ENCODE measurements around the gene ZNF841.

The ZNF841 gene

DNA sequence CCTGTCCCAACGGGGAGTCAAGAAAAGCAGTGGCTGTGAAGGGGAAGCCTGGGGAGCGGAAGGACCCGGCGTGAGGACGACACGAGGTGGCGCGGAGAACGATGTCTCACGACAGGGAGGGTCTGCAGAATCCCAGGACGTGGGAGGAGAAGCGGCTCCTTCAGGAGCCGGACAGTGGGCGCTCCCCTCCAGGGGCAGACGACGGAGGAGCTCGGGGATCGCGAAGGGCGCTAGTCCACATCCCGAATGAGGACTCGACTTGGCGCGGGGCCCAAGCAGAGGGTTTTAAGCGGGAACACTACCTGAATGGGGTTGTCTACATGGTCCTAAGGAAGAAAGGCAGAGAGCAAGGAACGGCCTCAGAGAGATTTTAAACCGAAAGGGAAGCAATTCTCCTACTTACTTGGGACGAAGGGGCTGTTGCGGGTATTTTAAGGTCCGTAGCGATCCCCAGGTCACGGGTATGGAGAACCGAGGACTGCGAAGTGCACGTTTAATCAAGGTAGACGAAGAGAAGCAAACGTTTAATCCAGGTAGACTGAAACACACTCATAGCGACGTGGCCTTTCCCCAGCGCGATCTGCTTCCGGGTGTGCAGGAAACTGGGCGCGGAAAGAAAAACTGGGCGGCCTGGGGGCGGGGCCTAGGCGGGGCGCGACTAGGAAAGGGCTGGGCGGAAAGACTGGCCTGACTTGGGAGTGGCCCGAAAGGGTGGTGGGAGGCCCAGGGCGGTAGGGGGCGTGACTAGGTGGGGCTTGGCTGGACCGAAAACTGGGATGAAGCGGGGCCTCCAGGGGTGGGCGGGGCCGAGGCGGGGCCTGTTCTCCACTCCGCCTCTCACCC lies at the start of gene ZNF841:
Gene ZNF841, minus strand, starts transcription at position 594 of the 843 bp plus-strand sequence. CDS start 10,964 bp downstream, outside the sequence.
- peak; percentile 77 for DNase-seq (ENCODE audit: low read depth, low spot score)
- H3K27ac ChIP-seq = peak within 1 kb of the TSS; percentile 95

DNA sequence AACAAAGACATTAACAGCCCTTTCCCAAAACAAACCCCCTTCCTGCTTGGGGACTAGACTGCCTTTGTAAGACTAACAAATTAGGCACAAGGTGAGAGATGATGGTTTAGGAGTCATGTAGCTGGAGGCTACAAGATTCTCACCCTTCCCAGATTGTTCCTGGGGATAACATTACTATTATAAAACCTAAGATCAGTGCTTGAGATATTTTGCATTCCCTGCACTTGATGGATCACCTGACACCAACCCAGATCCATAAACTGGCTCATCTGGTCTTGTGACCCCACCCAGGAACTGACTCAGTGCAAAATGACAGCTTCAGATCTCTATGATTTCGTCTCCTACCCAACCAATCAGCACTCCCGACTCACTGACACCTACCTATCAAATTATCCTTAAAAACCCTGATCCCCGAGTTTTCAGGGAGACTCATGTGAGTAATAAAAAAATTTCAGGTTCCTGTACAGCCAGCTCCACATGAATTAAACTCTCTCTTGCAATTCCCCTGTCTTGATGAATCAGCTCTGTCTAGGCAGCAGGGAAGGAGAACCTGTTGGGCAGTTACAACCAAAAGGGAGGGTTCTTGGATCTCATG lies 46.5 kb upstream of the ZNF841 start:
- DNase-seq (ENCODE audit: low read depth, low spot score) = peak; percentile 96
- peak overlapping the region; percentile 80 for H3K27ac ChIP-seq

DNA sequence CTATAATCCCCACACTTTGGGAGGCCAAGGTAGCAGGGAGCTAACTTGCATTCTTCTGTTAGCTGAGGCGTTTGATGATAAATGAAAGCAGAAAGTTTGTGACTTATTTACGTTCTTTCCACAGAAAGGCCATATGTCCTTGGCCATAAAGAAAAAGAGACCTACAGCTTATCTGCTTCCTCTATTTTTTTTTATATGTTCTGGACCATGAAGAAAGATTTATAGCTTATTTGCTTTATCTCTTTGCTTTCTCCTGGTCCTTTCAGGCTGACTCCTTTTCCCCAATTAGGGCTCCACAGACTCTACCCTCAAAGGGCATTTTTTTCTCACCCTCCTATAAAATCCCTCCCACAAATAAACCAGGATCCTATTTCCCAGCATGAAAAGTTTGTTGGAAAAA lies 45.6 kb upstream of the ZNF841 start:
- peak overlapping the region; percentile 80 for H3K27ac ChIP-seq
- no peak for DNase-seq (ENCODE audit: low read depth, low spot score)

DNA sequence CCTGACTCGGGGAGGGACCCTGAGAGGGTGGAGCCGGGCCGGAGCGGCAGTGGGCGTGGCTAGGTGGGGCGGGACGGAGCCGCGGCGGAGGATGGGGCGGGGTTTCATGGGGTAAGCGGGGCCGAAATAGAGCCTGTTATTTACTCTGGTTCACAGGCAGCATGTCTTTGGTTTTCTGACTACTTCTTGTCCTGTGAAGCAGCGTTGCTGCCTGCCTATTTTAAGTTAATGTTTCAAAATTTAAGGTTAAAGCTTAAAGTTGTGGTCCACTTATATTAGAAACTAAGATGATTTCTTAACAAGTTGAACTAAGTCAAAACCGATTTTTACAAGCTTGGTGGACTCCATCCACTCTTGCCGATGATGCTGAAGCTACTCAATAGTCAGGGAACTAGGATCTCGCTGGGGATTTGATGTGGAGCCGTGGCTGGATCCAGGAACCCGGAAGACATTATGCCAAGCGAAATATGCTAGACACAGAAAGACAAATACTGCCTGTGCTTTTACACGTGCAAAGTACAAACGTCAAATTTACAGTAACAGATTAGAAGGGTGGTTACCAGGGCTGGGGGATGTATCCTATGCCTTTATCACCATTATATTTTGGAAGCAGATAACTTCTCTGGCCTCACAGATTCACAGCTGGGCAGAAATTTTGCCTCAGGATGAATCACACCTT lies 44.6 kb upstream of the ZNF841 start:
- DNase-seq (ENCODE audit: low read depth, low spot score) = no peak
- H3K27ac ChIP-seq = peak overlapping the region; percentile 92

DNA sequence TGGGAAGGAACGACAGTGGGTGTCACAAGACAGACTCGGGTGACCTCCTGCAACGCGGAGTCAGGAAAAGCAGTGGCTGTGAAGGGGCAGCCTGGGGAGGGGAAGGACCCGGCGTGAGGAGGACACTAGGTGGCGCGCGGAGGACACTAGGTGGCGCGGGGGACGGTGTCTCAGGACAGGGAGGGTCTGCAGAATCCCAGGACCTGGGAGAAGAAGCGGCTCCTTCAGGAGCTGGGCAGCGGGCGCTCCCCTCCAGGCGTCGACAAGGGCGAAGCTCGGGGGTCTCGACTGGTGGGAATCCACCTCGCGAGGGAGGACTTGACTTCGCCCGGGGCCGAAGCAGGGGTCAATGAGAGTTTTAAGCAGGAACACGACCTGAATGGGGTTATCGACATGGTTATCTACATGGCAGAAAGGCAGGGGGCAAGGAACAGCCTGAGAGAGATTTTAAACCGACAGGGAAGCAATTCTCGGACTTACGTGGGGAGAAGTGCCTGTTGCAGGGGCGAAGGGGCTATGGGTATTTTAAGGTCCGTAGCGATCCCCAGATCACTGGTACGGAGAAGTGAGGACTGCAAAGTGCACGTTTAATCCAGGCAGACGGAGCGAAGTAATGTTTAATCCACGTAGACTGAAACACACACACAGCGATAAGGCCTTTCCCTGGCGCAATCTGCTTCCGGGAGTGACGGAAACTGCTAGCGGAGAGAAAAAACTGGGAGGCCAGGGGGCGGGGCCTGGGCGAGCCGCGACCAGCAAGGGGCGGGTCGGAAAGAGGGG lies 43.9 kb upstream of the ZNF841 start, which contains the start of gene ZNF616:
Gene ZNF616, minus strand, starts transcription at position 687 of the 780 bp plus-strand sequence. CDS start 9,426 bp downstream, outside the sequence.
- DNase-seq (ENCODE audit: low read depth, low spot score) = peak; percentile 69
- peak within 1 kb of the TSS; percentile 92 for H3K27ac ChIP-seq

DNA sequence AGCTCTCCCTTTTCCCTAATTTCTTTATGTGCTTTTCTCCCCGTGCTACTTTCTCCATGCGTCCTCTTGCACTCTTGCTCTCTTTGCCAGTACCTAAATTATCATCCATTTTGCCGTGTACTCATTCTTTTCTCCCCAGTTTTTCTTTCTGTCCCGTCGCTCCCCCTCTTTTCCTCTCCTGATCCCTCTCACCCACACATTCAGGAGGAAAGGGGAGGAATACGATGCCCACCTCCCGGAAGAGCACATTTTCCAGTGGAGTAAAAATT lies 43.4 kb upstream of the ZNF841 start:
- no peak for DNase-seq (ENCODE audit: low read depth, low spot score)
- peak overlapping the region; percentile 92 for H3K27ac ChIP-seq

DNA sequence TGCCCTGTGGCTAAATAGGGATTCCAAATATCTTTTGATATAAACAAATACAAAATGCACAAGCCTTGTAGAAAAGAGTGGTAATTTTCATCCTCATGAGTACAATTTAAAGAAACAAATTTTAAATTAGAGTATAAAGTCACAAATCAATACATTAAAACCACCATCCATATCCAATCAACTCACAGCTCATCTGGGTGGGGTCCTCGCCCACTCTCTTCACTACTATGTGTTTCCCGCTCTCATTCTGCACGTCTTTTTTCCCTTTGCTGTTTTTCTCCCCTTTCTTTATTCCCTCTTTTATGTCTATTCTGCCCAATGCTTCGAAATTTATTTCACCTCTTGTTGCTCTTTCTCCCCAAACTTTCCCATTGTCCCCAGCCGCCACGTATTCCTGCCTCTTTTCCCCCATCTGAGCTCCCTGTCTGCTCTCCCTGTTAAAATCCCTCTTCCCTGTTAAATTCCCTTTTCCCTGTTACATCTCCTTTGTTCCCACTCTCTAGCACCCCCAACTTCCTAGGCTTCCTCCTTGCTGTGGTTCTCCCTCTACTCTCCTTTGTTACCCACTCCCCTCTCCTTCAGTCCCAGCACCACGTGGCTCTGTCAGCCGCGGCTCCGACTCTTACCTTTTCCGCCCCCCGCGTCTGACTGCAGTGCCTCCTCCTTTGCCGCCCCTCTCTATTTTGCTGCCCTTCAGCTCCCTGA lies 42.9 kb upstream of the ZNF841 start:
- no peak for DNase-seq (ENCODE audit: low read depth, low spot score)
- H3K27ac ChIP-seq = peak overlapping the region; percentile 92

DNA sequence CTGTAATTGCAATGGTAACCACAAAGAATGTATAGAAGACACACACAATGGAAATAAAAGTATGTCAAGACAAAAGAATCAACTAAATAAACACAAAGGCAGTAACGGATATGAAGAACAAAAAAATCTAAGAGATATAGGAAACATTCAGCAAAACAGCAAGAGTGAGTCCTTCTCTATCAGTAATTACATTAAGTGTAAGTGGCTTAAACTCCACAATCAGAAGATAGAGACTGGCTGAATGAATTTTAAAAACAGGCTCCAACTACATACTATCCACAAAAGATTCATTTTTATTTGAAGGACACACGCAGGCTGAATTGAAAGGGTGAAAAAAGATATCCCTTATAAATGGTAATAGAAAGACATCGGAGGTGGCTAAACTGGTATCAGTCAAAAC lies 24.7 kb upstream of the ZNF841 start:
- DNase-seq (ENCODE audit: low read depth, low spot score) = no peak
- no peak overlapping the region for H3K27ac ChIP-seq

DNA sequence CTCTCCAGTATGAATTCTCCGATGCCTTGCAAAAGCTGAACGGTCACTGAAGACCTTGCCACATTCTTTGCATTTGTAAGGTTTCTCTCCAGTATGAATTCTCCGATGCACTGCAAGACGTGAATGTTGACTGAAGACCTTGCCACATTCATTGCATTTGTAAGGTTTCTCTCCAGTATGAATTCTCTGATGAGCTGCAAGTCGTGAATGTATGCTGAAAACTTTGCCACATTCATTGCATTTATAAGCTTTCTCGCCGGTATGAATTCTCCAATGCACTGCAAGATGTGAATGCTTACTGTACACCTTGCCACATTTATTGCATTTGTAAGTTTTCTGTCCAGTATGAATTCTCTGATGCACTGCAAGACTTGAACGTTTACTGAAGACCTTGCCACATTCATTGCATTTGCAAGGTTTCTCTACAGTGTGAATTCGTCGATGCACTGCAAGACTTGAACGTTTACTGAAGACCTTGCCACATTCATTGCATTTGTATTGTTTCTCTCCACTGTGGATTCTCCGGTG lies 20.0 kb upstream of the ZNF841 start:
- H3K27ac ChIP-seq = no peak overlapping the region
- DNase-seq (ENCODE audit: low read depth, low spot score) = no peak

DNA sequence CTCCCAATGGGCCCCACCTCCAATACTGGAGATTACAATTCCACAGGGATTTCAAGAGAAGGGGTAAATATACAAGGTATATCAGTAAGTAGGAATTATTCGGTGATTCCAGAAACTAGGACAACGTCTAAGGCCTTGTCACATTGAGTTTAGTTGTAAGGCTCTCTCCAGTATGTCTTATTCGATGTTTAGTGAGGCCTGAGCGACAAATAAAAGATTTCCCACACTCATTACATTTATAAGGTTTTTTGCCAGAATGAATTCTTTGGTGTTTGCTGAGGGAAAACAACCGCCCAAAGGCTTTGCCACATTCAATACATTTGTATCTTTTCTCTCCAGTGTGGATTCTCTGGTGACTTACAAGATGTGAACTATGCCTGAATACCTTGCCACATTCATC lies 19.1 kb upstream of the ZNF841 start:
- no peak overlapping the region for H3K27ac ChIP-seq
- DNase-seq (ENCODE audit: low read depth, low spot score) = no peak

DNA sequence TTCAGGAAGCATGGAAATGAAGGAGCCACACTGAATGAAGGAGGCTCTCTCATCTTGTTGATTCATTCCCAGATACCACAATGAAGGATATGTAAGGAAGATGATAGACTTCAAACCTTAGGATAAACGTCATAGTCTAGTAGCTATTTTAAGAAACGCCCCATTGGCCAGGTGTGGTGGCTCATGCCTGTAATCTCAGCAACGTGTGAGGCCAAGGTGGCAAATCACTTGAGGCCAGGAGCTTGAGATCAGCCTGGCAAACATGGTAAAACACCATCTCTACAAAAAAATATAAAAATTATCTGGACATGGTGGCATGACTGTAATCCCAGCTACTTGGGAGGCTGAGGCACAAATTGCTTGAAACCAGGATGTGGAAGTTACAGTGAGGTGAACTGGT lies 17.1 kb upstream of the ZNF841 start:
- no peak overlapping the region for H3K27ac ChIP-seq
- DNase-seq (ENCODE audit: low read depth, low spot score) = no peak

DNA sequence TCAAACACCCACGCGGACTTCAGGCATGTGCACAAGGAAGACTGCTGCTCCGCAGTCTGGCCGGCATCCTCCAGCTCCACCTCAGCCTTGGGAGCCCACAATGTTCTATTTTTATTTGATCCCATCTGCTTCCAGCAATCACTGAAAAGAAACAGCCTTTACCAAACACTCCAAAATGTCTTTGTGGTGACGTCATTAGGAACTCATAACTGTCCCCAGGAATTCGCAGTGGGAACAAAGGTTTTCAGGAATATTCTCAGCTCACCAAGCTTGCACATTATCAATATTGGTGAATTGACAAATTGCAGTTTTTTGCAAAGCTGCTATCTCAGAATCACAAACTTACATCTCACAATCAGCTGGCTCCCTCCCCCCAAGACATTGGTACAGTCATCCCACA lies 15.2 kb upstream of the ZNF841 start:
- H3K27ac ChIP-seq = no peak overlapping the region
- DNase-seq (ENCODE audit: low read depth, low spot score) = no peak

DNA sequence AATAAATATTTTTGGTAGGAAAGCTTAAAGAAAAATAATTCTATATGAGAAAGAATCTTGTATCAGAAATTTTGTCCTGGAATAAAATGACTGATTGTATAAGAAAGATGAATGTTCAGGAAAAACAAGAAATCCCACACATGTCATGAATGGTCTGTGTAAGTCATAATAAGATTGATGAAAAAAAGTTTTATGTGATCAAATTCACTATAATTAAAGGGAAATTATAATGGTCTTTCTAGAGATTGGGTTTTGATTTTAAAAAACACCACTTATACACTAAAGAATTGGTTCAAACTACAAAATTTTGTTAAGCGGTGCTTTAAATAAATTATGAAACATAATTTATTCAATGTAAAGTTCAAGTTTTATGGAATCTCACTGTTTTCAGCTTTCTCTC lies 7.2 kb upstream of the ZNF841 start:
- H3K27ac ChIP-seq = no peak overlapping the region
- no peak for DNase-seq (ENCODE audit: low read depth, low spot score)

DNA sequence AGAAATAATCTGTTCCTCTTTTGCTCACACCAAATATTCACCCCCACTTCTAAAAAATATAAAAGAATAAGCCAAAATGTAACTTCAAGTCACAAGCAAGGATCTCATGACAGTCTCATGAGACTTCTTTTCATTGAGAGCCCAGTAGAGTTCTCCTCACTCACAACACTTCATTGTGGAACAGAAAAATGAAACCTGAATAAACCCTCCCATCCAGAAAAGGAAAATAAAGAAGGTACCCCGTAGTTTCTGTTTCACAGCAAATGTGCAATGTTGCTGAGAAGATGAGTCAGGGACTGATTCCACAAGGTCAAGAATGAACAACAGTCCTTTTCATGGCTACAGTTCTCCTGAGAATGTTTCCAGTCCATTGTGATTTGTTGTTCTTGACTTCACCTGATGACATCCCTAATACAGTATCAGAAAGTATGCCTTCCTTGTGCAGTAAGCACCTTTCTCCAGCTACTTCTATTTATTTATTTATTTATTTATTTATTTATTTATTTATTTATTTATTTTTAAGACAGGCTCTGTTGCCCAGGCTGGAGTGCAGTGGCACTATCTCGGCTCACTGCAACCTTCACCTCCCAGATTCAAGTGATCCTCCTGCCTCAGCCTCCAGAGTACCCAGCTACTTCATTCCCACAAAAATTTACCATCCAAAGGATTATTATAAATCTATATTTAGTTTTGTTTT lies 6.4 kb upstream of the ZNF841 start:
- peak overlapping the region; percentile 32 for H3K27ac ChIP-seq
- DNase-seq (ENCODE audit: low read depth, low spot score) = peak; percentile 3

DNA sequence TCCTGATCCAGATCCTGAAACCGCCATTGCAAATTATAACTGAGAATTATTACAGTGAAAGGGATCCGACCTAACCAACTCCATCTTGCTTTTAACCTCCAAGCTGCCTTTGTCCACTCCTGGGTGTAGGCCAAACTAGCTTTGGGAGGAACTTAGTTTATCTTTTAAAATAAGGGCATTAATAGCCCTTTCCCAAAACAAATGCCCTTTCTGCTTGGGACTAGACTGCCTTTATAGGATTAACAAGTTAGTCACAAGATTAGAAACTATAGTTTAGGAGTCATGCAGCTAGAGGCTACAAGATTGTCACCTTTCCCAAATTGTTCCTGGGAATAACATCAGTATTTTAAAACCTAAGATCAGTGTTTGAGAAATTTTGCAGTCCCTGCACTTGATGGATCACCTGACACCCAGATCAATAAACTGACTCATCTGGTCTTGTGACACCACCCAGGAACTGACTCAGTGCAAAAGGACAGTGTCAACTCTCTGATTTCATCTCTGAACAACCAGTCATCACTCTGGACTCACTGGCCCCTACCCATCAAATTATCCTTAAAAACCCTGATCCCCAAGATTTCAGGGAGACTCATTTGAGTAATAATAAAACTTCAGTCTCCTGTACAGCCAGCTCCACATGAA lies 4.1 kb upstream of the ZNF841 start:
- peak; percentile 50 for DNase-seq (ENCODE audit: low read depth, low spot score)
- peak overlapping the region; percentile 72 for H3K27ac ChIP-seq

DNA sequence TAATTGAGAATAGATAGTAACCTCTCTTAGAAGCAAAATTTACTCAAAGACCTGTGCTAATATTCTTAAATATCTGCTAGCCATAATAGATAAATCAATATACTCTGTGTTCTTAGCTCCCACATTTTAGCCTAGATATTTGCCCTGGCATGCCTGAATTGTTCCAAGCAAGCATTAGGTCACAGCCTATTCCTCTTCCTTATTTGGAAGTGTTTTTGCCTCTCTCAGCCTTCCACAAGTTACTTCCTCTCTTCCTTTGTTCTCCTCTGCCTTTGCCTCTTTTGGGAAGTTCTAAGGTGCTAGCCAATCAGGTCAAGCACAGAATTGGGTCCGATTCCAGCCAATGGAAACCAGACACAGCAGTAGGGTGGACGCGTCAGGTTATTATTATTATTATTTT lies 851 bp upstream of the ZNF841 start:
- peak overlapping the region; percentile 95 for H3K27ac ChIP-seq
- DNase-seq (ENCODE audit: low read depth, low spot score) = peak; percentile 5

DNA sequence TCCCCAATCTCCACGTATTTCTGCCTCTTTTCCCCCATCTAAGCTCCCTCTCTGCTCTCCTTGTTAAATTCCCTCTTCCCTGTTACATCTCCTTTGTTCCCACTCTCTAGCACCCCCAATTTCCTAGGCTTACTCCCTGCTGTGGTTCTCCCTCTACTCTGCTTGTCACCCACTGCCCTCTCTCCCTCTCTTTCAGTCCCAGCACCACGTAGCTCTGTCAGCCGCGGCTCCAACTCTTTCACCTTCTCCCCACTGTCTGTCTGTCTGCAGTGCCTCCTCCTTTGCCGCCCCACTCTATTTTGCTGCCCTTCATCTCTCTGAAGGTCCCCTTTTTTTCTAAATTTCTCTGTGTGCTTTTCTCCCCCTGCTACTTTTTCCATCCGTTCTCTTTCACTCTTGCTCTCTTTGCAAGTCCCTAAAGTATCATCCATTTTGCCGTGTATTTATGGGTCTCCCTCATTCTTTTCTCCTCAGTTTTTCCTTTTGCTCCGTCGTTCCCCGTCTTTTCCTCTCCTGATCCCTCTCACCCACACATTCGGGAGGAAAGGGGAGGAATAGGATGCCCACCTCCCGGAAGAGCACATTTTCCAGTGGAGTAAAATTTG lies 937 bp downstream of the ZNF841 start:
- DNase-seq (ENCODE audit: low read depth, low spot score) = no peak
- H3K27ac ChIP-seq = peak overlapping the region; percentile 95

DNA sequence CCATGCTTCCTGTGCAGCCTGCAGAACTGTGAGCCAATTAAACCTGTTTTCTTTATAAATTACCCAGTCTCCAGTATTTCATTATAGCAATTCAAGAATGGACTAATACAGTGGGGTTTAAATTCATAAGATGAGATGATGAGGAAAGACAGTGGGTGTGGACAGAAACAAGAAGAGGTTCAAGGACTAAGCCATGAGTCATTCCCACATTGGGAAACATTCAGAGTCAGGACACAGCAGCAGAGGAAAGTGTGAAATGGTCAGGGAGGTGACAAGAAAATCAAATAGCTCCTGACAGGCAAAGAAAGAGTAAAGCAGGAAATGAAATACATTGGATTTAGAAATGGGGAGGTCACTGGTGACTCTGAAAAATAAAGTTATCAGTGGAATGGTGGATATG lies 9.1 kb downstream of the ZNF841 start:
- H3K27ac ChIP-seq = peak overlapping the region; percentile 64
- DNase-seq (ENCODE audit: low read depth, low spot score) = peak; percentile 29
